Astrocyte (in vitro differentiated cells and primary cell): Measurements from ENCODE around the gene KIFBP. TPM values are rescaled to one million over a fixed set of nuclear protein-coding genes. Genes with fewer than 3 reads are reported as not detected.
A peak's percentile ranks its signal among the peaks of the same experiment; 100 is the strongest.

Source experiments
- DNase-seq: peaks from one replicate; pipeline ENCODE4 v3.0.0-alpha.2; 2010; ENCODE audit warnings: low read depth
- FAIRE-seq: peaks from 2 replicates; lab custom pipeline; 2011; peaks lifted over from hg19 to GRCh38; lab: Jason Lieb, UNC
- H2AFZ ChIP-seq: 2 replicates; pipeline ENCODE4 v1.6.0; 2012; ENCODE audit warnings: low read depth, low read length, inconsistent platforms
- H3K27ac ChIP-seq: 2 replicates; pipeline ENCODE4 v1.5.1; 2011; ENCODE audit warnings: low read depth, low read length, inconsistent platforms
- H3K27me3 ChIP-seq: 2 replicates; pipeline ENCODE4 v1.6.0; 2011; ENCODE audit warnings: low read length, inconsistent platforms; ENCODE audit not compliant: insufficient read depth
- H3K36me3 ChIP-seq: 2 replicates; pipeline ENCODE4 v1.5.1; 2011; ENCODE audit warnings: low read length, inconsistent platforms; ENCODE audit not compliant: insufficient read depth
- H3K4me1 ChIP-seq: 2 replicates; pipeline ENCODE4 v1.5.1; 2011; ENCODE audit warnings: low read length, inconsistent platforms; ENCODE audit not compliant: insufficient read depth
- H3K4me2 ChIP-seq: 2 replicates; pipeline ENCODE4 v1.6.0; 2012; ENCODE audit warnings: low read length, inconsistent platforms
- H3K4me3 ChIP-seq: 2 replicates; pipeline ENCODE4 v1.5.1; 2011; ENCODE audit warnings: low read depth, mild to moderate bottlenecking, low read length, inconsistent platforms; ENCODE audit not compliant: insufficient read depth
- H3K79me2 ChIP-seq: 2 replicates; pipeline ENCODE4 v1.6.0; 2012; ENCODE audit warnings: mild to moderate bottlenecking, low read length, inconsistent platforms; ENCODE audit not compliant: insufficient read depth
- H3K9ac ChIP-seq: 2 replicates; pipeline ENCODE4 v1.6.0; 2012; ENCODE audit warnings: mild to moderate bottlenecking, low read length, inconsistent platforms
- H3K9me3 ChIP-seq: 2 replicates; pipeline ENCODE4 v1.5.1; 2012; ENCODE audit warnings: low read depth, mild to moderate bottlenecking, low read length, inconsistent platforms; ENCODE audit not compliant: insufficient read depth
- H4K20me1 ChIP-seq: 2 replicates; pipeline ENCODE4 v1.6.0; 2012; ENCODE audit warnings: low read length, inconsistent platforms; ENCODE audit not compliant: insufficient read depth
- H3K27ac Mint-ChIP-seq: one replicate; pipeline ENCODE4 v1.8.0; 2021; ENCODE audit warnings: mild to moderate bottlenecking, mixed read lengths; ENCODE audit not compliant: unreplicated experiment
- H3K27me3 Mint-ChIP-seq: one replicate; pipeline ENCODE4 v1.8.0; 2021; ENCODE audit warnings: low read depth, mixed read lengths; ENCODE audit not compliant: unreplicated experiment
- H3K36me3 Mint-ChIP-seq: one replicate; pipeline ENCODE4 v1.8.0; 2021; ENCODE audit warnings: low read depth, mixed read lengths; ENCODE audit not compliant: unreplicated experiment
- H3K4me1 Mint-ChIP-seq: one replicate; pipeline ENCODE4 v1.8.0; 2021; ENCODE audit warnings: low read depth, mixed read lengths; ENCODE audit not compliant: unreplicated experiment
- H3K4me3 Mint-ChIP-seq: one replicate; pipeline ENCODE4 v1.8.0; 2021; ENCODE audit warnings: mild to moderate bottlenecking, moderate library complexity, mixed read lengths; ENCODE audit not compliant: unreplicated experiment
- H3K9me3 Mint-ChIP-seq: one replicate; pipeline ENCODE4 v1.8.0; 2021; ENCODE audit warnings: mild to moderate bottlenecking, mixed read lengths; ENCODE audit not compliant: unreplicated experiment
- CTCF ChIP-seq: IDR thresholded peaks from 2 replicates; pipeline ENCODE4 v1.5.1; 2011; ENCODE audit warnings: low read depth, mild to moderate bottlenecking, inconsistent platforms, low read length, moderate library complexity; ENCODE audit not compliant: insufficient read depth
- EZH2 ChIP-seq: IDR thresholded peaks from 2 replicates; pipeline ENCODE4 v1.6.1; 2012; ENCODE audit warnings: mild to moderate bottlenecking, low read length, inconsistent platforms; ENCODE audit not compliant: insufficient read depth
- total RNA-seq: library from RNA; stranded (reverse); gene quantifications from 2 replicates; pipeline ENCODE4 v1.2.1, GENCODE V29; 2021

Gene KIFBP
- total RNA-seq, 1 donor from 2014 or later, result 39.2 TPM

- no peaks in the 10 kb centered on the region for H3K79me2 ChIP-seq
- H3K4me3 ChIP-seq, result no peak overlapping the region
- H2AFZ ChIP-seq, result no peak overlapping the region
- no peaks in the 10 kb centered on the region for H3K27me3 Mint-ChIP-seq
- no peak overlapping the region for H3K4me2 ChIP-seq
- no peaks in the 10 kb centered on the region for H3K36me3 Mint-ChIP-seq
- H3K27ac Mint-ChIP-seq, result no peak overlapping the region
- no peaks in the 10 kb centered on the region for H4K20me1 ChIP-seq
- H3K27me3 ChIP-seq, result no peaks in the 10 kb centered on the region
- no peaks in the 10 kb centered on the region for H3K9me3 ChIP-seq
- H3K4me3 Mint-ChIP-seq, result no peak overlapping the region
- FAIRE-seq, result no peak
- no peaks in the 10 kb centered on the region for H3K4me1 ChIP-seq
- no peak overlapping the region for H3K9ac ChIP-seq
- no peak for DNase-seq
- H3K36me3 ChIP-seq, result no peaks in the 10 kb centered on the region
- H3K27ac ChIP-seq, result no peak overlapping the region
- peaks cover 4% of the 10 kb centered on the region for H3K4me1 Mint-ChIP-seq
- H3K9me3 Mint-ChIP-seq, result peaks cover 1% of the 10 kb centered on the region
- no peak for TF ChIP-seq EZH2
- no peak for TF ChIP-seq CTCF
Observed at GRCh38 chr10:69044546-69044945, 55.9 kb downstream of the KIFBP start.

- FAIRE-seq, result no peak
- H3K9me3 Mint-ChIP-seq, result peaks cover 1% of the 10 kb centered on the region
- DNase-seq, result peak; percentile 50
- Histone ChIP-seq H3K27me3 (no peaks in the 10 kb centered on the region), H3K79me2 (no peaks in the 10 kb centered on the region), H4K20me1 (no peaks in the 10 kb centered on the region), H3K4me2 (no peak overlapping the region), H2AFZ (no peak overlapping the region), H3K4me1 (no peaks in the 10 kb centered on the region), H3K27ac (no peak overlapping the region), H3K4me3 (no peak overlapping the region), H3K36me3 (no peaks in the 10 kb centered on the region), H3K9me3 (no peaks in the 10 kb centered on the region), H3K9ac (no peak overlapping the region)
- no peaks in the 10 kb centered on the region for H3K27me3 Mint-ChIP-seq
- peak overlapping the region; percentile 1 for H3K4me3 Mint-ChIP-seq
- no peak overlapping the region for H3K27ac Mint-ChIP-seq
- TF ChIP-seq CTCF (no peak), EZH2 (no peak)
- peaks cover 4% of the 10 kb centered on the region for H3K4me1 Mint-ChIP-seq
- no peaks in the 10 kb centered on the region for H3K36me3 Mint-ChIP-seq
Observed at GRCh38 chr10:69045441-69046300, 57.1 kb downstream of the KIFBP start.
